Endothelial cell of umbilical vein (primary cell): Measurements from ENCODE around the gene PCSK9. TPM values are rescaled to one million over a fixed set of nuclear protein-coding genes. Genes with fewer than 3 reads are reported as not detected.

Source experiments
- BruUV-seq: library from RNA; stranded (reverse); fragments of 400-500 nt; replicated peaks from 2 replicates; lab custom pipeline; 2021; lab: Mats Ljungman, UMichigan
- CTCF ChIA-PET: fragments of 300-600, 350-600 bp; sonication (Branson Sonifier 250); formaldehyde crosslinking; loops from one replicate; lab custom pipeline; 2021; ENCODE audit warnings: antibody characterized with exemption, inconsistent platforms; lab: Charles Lee
- POLR2A ChIA-PET: fragments of 300-600, 350-600 bp; sonication (Branson Sonifier 250); formaldehyde crosslinking; loops from one replicate; lab custom pipeline; 2021; ENCODE audit warnings: antibody characterized with exemption, inconsistent platforms; lab: Charles Lee
- DNase-seq: peaks from one replicate; pipeline ENCODE4 v3.0.0-alpha.2; 2011; ENCODE audit warnings: low read depth, low spot score
- FAIRE-seq: peaks from 2 replicates; lab custom pipeline; 2011; peaks lifted over from hg19 to GRCh38; lab: Jason Lieb, UNC
- H2AFZ ChIP-seq: 2 replicates; pipeline ENCODE4 v1.6.0; 2012; ENCODE audit warnings: low read depth, low read length, control low read depth, inconsistent platforms
- H3K27ac ChIP-seq: 2 replicates; pipeline ENCODE4 v1.5.1; 2011; ENCODE audit warnings: low read depth, mild to moderate bottlenecking, control low read depth, low read length, moderate library complexity; ENCODE audit not compliant: insufficient read depth
- H3K27me3 ChIP-seq, 2 experiments: 2 replicates each; pipeline versions ENCODE4 v1.6.0 to v1.6.1; 2011; ENCODE audit warnings: low read length in 2 of 2, mixed read lengths in 1 of 2; ENCODE audit not compliant: control insufficient read depth in 2 of 2, insufficient read depth in 2 of 2
- H3K36me3 ChIP-seq, 2 experiments: 2 replicates in 1 of 2; 3 replicates in 1 of 2; pipeline ENCODE4 v1.5.1; 2011; ENCODE audit warnings: low read length in 2 of 2, mild to moderate bottlenecking in 1 of 2, moderate library complexity in 1 of 2; ENCODE audit not compliant: control insufficient read depth in 2 of 2, insufficient read depth in 2 of 2; ENCODE audit errors: extremely low read depth in 1 of 2
- H3K4me1 ChIP-seq: 3 replicates; pipeline ENCODE4 v1.5.1; 2011; ENCODE audit warnings: mild to moderate bottlenecking, low read length; ENCODE audit not compliant: control insufficient read depth, insufficient read depth; ENCODE audit errors: extremely low read depth
- H3K4me2 ChIP-seq: 2 replicates; pipeline ENCODE4 v1.6.1; 2011; ENCODE audit warnings: low read length, control low read depth, mixed read lengths; ENCODE audit not compliant: insufficient read depth
- H3K4me3 ChIP-seq, 3 experiments: fragments of 200-600 bp in 1 of 3; sonication (generic), shearing (Covaris generic) in 1 of 3; replicated peaks in 1 of 3; 2 replicates each; pipeline ENCODE4 v1.5.1; 2011 to 2016; ENCODE audit warnings: control low read depth in 3 of 3, low read length in 3 of 3, mild to moderate bottlenecking in 2 of 3, inconsistent platforms in 1 of 3, low read depth in 1 of 3, moderate library complexity in 1 of 3; ENCODE audit not compliant: insufficient read depth in 1 of 3
- H3K79me2 ChIP-seq: 2 replicates; pipeline ENCODE4 v1.6.0; 2012; ENCODE audit warnings: low read length, inconsistent platforms; ENCODE audit not compliant: control insufficient read depth, insufficient read depth
- H3K9ac ChIP-seq: replicated peaks from 2 replicates; pipeline ENCODE3; 2011; ENCODE audit warnings: low read length, control low read depth; ENCODE audit not compliant: insufficient read depth; ENCODE audit errors: extremely low read depth
- H3K9me1 ChIP-seq: replicated peaks from 3 replicates; pipeline ENCODE4 v1.6.0; 2011; ENCODE audit warnings: mild to moderate bottlenecking, low read length; ENCODE audit not compliant: control insufficient read depth, insufficient read depth; ENCODE audit errors: extremely low read depth
- H3K9me3 ChIP-seq: replicated peaks from 2 replicates; pipeline ENCODE4 v1.5.1; 2012; ENCODE audit warnings: low read length, inconsistent platforms; ENCODE audit not compliant: control insufficient read depth, insufficient read depth
- H4K20me1 ChIP-seq: replicated peaks from 2 replicates; pipeline ENCODE3; 2011; ENCODE audit warnings: mild to moderate bottlenecking, low read length; ENCODE audit not compliant: control insufficient read depth, insufficient read depth; ENCODE audit errors: extremely low read depth
- FOS ChIP-seq: IDR thresholded peaks from 2 replicates; pipeline ENCODE4 v1.6.1; 2011; ENCODE audit warnings: mild to moderate bottlenecking, low read length, moderate library complexity, borderline replicate concordance; ENCODE audit not compliant: insufficient read depth
- GATA2 ChIP-seq: IDR thresholded peaks from 2 replicates; pipeline ENCODE4 v1.7.0; 2011; ENCODE audit warnings: low read depth, mild to moderate bottlenecking, moderate library complexity, mixed read lengths, low read length; ENCODE audit not compliant: insufficient read length, insufficient read depth
- JUN ChIP-seq: IDR thresholded peaks from 2 replicates; pipeline ENCODE4 v1.6.1; 2011; ENCODE audit warnings: borderline replicate concordance, low read depth; ENCODE audit not compliant: insufficient read length, insufficient read depth
- MYC ChIP-seq: IDR thresholded peaks from one replicate; pipeline ENCODE4 v1.6.1; 2011; ENCODE audit warnings: mild to moderate bottlenecking, low read depth, low read length
- dilution Hi-C: fragments of 300-500 bp; cut with MboI; formaldehyde crosslinking; loops from one replicate; pipeline ENCODE4 v1.15.0; 2019; ENCODE audit warnings: low sequenced_read_pairs; ENCODE audit not compliant: extremely low pct_ligation_motif_present
- intact Hi-C: fragments of 100-400 bp; cut with micrococcal nuclease; formaldehyde crosslinking; loops from one replicate; pipeline ENCODE4 v1.10.0; 2022
- polyA plus RNA-seq, 4 experiments: library from polyadenylated mRNA; depleted of rRNA in 3 of 4; stranded (reverse) in 3 of 4; unstranded in 1 of 4; fragments of >200 nt; gene quantifications; 2 replicates each; pipeline versions ENCODE4 v1.2.1 to v1.2.3, GENCODE V29; 2011 to 2012; ENCODE audit warnings: missing spikeins in 1 of 4
- total RNA-seq: library from RNA; stranded (reverse); gene quantifications from 2 replicates; pipeline ENCODE4 v1.2.3, GENCODE V29; 2021
- TF ChIP-seq, protein P1 (sequence below), 2 donors: IDR thresholded peaks; 1 replicate in 1 of 2; 2 replicates in 1 of 2; pipeline ENCODE4 v1.5.1; 2011; ENCODE audit warnings: low read length in 2 of 2, mild to moderate bottlenecking in 2 of 2, moderate library complexity in 2 of 2, control low read depth in 1 of 2, inconsistent platforms in 1 of 2, low read depth in 1 of 2; ENCODE audit not compliant: insufficient read depth in 1 of 2; ENCODE audit errors: extremely low read depth in 1 of 2
- TF ChIP-seq, protein P2 (sequence below): IDR thresholded peaks from 2 replicates; pipeline ENCODE4 v1.6.1; 2011; ENCODE audit not compliant: insufficient read depth, insufficient read length

Gene PCSK9
- total and polyA plus RNA-seq, 2 donors (not counting 3 experiments of a cell fraction or from before 2014, with no cell fraction given) = 0.17 to 0.35 TPM

DNA sequence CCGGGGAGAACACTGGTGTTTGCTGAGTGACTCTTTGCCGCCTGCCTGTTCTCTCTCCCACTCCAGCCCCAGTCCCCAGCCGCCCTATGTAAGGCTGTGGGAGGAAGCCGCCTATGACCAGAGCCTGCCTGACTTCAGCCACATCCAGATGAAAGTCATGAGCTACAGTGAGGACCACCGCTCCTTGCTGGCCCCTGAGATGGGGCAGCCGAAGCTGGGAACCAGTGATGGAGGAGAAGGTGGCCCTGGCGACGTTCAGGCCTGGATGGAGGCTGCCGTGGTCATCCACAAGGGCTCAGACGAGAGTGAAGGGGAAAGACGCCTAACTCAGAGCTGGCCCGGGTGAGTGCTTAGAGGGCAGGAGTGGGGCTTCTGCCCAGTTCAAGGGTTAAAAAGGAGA lies 32.4 kb upstream of the PCSK9 start:
- dilution Hi-C loops (loop anchor here (10.0 kb wide), 1 partner anchor 72 kb away; no protein-coding TSS in a partner anchor), intact Hi-C loops (no loop called here)
- H2AFZ ChIP-seq = no peak overlapping the region
- H3K9me3 ChIP-seq = no peaks in the 10 kb centered on the region
- H3K9ac ChIP-seq = no peak overlapping the region
- H3K4me3 ChIP-seq = no peak overlapping the region
- FAIRE-seq (no peak), DNase-seq (no peak)
- no peaks in the 10 kb centered on the region for H3K79me2 ChIP-seq
- ChIA-PET CTCF (interaction anchor here (1.2 to 3.1 kb wide), 5 partner anchors 9 to 62 kb away, joined by 5 to 18 read pairs (median 9); no protein-coding TSS in a partner anchor), POLR2A (no interaction called here)
- H4K20me1 ChIP-seq = no peaks in the 10 kb centered on the region
- H3K27me3 ChIP-seq = no peaks in the 10 kb centered on the region
- H3K4me2 ChIP-seq = no peak overlapping the region
- BruUV-seq = no TSS peak
- H3K36me3 ChIP-seq = no peaks in the 10 kb centered on the region
- no peaks in the 10 kb centered on the region for H3K4me1 ChIP-seq
- no peak for TF ChIP-seq FOS
- TF ChIP-seq MYC = no peak
- no peak for TF ChIP-seq JUN
- no peak for TF ChIP-seq GATA2
- TF ChIP-seq, protein P1, sequence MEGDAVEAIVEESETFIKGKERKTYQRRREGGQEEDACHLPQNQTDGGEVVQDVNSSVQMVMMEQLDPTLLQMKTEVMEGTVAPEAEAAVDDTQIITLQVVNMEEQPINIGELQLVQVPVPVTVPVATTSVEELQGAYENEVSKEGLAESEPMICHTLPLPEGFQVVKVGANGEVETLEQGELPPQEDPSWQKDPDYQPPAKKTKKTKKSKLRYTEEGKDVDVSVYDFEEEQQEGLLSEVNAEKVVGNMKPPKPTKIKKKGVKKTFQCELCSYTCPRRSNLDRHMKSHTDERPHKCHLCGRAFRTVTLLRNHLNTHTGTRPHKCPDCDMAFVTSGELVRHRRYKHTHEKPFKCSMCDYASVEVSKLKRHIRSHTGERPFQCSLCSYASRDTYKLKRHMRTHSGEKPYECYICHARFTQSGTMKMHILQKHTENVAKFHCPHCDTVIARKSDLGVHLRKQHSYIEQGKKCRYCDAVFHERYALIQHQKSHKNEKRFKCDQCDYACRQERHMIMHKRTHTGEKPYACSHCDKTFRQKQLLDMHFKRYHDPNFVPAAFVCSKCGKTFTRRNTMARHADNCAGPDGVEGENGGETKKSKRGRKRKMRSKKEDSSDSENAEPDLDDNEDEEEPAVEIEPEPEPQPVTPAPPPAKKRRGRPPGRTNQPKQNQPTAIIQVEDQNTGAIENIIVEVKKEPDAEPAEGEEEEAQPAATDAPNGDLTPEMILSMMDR (IDR thresholded peaks at IDR 0.05; ENCODE audit: extremely low read depth in 1 of 2, insufficient read depth in 1 of 2, low read depth in 1 of 2, low read length in 2 of 2) = no peak
- TF ChIP-seq, protein P2, sequence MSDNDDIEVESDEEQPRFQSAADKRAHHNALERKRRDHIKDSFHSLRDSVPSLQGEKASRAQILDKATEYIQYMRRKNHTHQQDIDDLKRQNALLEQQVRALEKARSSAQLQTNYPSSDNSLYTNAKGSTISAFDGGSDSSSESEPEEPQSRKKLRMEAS = no peak
- H3K27ac ChIP-seq = no peak overlapping the region
- H3K9me1 ChIP-seq = no peaks in the 10 kb centered on the region
